ENCODE results near the gene ATG101. TPM values are rescaled to one million over a fixed set of nuclear protein-coding genes. Genes with fewer than 3 reads are reported as not detected.

ATG101 gene
- polyA plus RNA-seq, 1 experiment = 163 TPM

DNA sequence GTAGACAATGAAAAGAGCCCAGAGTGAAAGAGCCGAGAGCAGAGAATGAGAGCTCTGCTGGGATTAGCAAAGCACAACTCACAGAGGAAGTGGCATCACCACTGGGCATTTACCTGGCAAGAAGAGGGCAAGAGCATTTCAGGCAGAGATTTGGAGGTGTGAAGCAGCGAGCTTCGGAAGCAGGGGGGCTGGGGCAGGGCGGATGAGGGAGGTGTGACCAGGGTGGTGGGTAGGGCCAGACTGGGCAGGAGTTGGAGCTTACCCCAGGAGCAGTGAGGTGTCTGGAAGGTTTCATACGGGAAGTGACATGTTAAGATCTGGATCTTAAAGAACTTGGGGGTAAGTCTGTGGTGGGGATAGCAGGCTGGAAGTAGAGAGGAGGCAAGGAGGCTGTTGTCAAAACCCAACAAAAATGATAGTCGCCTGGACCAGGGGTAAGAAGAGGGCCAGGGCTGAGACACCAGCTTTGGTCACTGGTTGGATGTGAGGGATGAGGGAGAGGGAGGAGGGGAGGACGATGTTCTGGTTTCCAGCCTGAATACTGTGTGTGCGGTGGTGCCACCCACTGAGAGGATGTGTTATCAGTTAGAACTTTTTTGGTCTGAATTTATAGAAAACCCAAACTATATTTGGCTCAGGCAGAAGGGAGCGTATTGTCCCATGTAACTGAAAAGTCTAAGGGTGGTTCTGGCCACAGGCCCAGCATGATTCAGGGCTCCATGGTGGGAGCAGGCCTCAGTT is 14.9 kb downstream of the ATG101 start:
- no peak for DNase-seq (ENCODE audit: low read depth)
- CTCF ChIA-PET = interaction anchor here (0.6 to 25.8 kb wide), 8 partner anchors 10 to 542 kb away, joined by 3 to 974 read pairs (median 6); no protein-coding TSS in a partner anchor
- Histone ChIP-seq H3K27me3 (ENCODE audit: control insufficient read depth, insufficient read depth, low read length) (peaks cover 2% of the 10 kb centered on the region; the same call in 1 of the 2 replicates), H3K4me3 (ENCODE audit: low read depth, low read length) (no peak overlapping the region), H3K36me3 (ENCODE audit: control insufficient read depth, insufficient read depth, low read length) (no peaks in the 10 kb centered on the region)
- POLR2A ChIA-PET = no interaction called here
- TF ChIP-seq, protein P1, sequence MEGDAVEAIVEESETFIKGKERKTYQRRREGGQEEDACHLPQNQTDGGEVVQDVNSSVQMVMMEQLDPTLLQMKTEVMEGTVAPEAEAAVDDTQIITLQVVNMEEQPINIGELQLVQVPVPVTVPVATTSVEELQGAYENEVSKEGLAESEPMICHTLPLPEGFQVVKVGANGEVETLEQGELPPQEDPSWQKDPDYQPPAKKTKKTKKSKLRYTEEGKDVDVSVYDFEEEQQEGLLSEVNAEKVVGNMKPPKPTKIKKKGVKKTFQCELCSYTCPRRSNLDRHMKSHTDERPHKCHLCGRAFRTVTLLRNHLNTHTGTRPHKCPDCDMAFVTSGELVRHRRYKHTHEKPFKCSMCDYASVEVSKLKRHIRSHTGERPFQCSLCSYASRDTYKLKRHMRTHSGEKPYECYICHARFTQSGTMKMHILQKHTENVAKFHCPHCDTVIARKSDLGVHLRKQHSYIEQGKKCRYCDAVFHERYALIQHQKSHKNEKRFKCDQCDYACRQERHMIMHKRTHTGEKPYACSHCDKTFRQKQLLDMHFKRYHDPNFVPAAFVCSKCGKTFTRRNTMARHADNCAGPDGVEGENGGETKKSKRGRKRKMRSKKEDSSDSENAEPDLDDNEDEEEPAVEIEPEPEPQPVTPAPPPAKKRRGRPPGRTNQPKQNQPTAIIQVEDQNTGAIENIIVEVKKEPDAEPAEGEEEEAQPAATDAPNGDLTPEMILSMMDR (IDR thresholded peaks at IDR 0.05; ENCODE audit: insufficient read depth, low read depth, low read length) = no peak

DNA sequence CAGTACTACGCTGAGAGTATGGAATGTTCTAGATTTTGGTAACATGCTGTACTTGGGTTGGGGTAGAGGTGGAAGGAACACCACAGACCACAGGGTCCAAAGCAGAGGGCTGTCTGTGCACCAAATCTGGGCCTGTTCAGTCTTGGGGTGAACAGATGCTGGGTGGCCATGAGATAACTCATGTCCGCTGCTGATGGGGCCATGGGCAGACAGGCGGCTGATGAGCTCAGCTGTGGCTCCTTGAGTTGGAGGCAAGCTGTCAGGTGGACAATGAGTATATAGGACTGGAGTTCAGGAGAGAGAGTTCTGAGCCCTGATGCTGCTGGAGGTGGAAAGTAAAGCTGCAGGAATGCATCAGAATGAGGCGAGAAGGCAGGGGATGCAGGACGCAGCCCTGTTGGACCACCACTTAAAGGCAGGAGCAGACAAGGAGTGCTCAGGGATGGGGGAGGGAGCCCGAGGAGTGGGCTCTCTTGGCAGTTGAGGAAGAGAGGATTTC is 16.0 kb downstream of the ATG101 start:
- POLR2A ChIA-PET = no interaction called here
- DNase-seq (ENCODE audit: low read depth) = no peak
- TF ChIP-seq, protein P1 (IDR thresholded peaks at IDR 0.05; ENCODE audit: insufficient read depth, low read depth, low read length) = no peak
- Histone ChIP-seq H3K36me3 (ENCODE audit: control insufficient read depth, insufficient read depth, low read length) (no peaks in the 10 kb centered on the region), H3K27me3 (ENCODE audit: control insufficient read depth, insufficient read depth, low read length) (peaks cover 5% of the 10 kb centered on the region; the same call in 1 of the 2 replicates), H3K4me3 (ENCODE audit: low read depth, low read length) (no peak overlapping the region)
- CTCF ChIA-PET = interaction anchor here (0.8 to 25.8 kb wide), 6 partner anchors 9 to 93 kb away, joined by 3 to 974 read pairs (median 5); no protein-coding TSS in a partner anchor

DNA sequence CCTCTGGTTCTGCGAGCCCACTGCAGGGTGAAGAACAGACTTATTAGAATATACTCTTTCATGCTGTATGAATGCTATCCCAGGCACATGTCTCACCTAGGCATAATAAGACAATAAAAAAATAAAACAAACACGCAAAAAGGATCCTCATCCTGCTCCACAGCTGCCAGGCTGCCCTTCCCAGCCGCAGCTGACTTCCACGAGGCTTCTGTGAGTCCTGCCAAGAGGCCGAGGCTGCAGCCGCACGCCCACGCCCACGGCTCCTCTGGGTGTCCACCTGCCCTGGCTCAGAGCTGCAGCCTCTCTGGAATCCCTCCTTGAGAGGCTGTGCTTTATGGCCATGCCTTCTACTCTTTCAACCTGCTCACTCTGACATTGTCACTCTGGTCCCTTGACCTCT is 16.6 kb downstream of the ATG101 start:
- Histone ChIP-seq H3K36me3 (ENCODE audit: control insufficient read depth, insufficient read depth, low read length) (no peaks in the 10 kb centered on the region), H3K4me3 (ENCODE audit: low read depth, low read length) (no peak overlapping the region), H3K27me3 (ENCODE audit: control insufficient read depth, insufficient read depth, low read length) (peaks cover 6% of the 10 kb centered on the region; the same call in 1 of the 2 replicates)
- CTCF ChIA-PET = interaction anchor here (1.2 to 25.8 kb wide), 4 partner anchors 35 to 93 kb away, joined by 4 to 974 read pairs (median 8); no protein-coding TSS in a partner anchor
- POLR2A ChIA-PET = no interaction called here
- DNase-seq (ENCODE audit: low read depth) = no peak
- TF ChIP-seq, protein P1 (IDR thresholded peaks at IDR 0.05; ENCODE audit: insufficient read depth, low read depth, low read length) = no peak

DNA sequence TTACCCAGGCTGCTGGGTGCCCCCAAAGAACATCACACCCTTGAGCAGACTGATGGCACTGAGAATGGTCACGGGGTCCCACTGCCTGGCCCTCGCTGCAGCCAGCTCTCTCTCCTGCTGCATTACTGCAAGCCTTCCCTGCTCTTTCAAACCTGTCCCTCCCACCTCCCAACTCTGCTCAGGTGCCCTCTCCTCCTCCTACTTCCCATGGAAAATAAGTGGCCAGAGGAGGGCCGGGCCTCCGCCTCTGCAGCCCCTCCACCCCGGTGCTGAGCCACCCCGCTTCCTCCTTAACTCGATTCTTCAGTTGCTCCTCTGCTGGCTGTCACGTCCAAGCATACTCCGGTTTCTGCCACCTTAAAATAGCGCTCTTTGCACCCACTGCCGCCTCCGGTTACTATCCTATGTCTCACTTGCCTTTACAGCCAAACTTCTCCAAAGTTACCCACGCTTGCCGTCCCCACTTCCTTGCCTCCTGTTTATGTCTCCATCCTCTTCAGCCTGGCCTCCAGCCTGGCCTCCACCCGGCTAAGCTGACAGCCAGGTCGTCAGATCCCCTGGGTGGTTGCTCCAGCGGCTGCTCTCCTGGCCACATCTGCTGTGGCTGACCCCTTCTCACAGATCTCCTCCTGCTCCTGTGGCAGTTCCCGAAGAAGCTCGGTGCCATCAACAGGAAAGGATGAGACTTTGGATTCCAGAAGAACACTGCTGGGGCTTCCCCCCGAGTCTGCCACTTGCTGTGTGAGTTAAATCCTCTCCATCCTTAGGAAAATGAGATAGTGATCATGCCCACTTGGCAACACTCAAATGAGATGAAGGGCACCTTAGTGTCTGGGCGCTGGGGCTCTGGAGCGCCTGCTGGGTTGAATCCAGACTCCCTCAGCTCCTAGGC is 17.4 kb downstream of the ATG101 start:
- Histone ChIP-seq H3K4me3 (ENCODE audit: low read depth, low read length) (no peak overlapping the region), H3K27me3 (ENCODE audit: control insufficient read depth, insufficient read depth, low read length) (peaks cover 7% of the 10 kb centered on the region; the same call in 1 of the 2 replicates), H3K36me3 (ENCODE audit: control insufficient read depth, insufficient read depth, low read length) (no peaks in the 10 kb centered on the region)
- CTCF ChIA-PET = interaction anchor here (1.9 to 25.8 kb wide), 2 partner anchors 58 to 83 kb away, joined by 11 to 974 read pairs; no protein-coding TSS in a partner anchor
- no peak for DNase-seq (ENCODE audit: low read depth)
- TF ChIP-seq, protein P1 (IDR thresholded peaks at IDR 0.05; ENCODE audit: insufficient read depth, low read depth, low read length) = no peak
- POLR2A ChIA-PET = no interaction called here

All from BJ (cell line).